Body of pancreas (tissue), 4 donors: ENCODE measurements around the gene OR2M2.

ENCODE experiments used
- CTCF ChIP-seq, 7 experiments: fragments of 450-650 bp in 4 of 7; fragments of 200-600 bp in 3 of 7; sonication (generic) in 3 of 7; IDR thresholded peaks; one replicate each; pipeline ENCODE4 v1.5.1; 2016 to 2019; ENCODE audit warnings: antibody characterized with exemption in 7 of 7
- POLR2A ChIP-seq, 3 donors: fragments of 450-650 bp; IDR thresholded peaks; one replicate each; pipeline ENCODE4 v1.6.1; 2016; ENCODE audit warnings: antibody characterized with exemption in 3 of 3, mild to moderate bottlenecking in 2 of 3

- no peak for TF ChIP-seq POLR2A (IDR thresholded peaks at IDR 0.05)
- TF ChIP-seq CTCF (IDR thresholded peaks at IDR 0.05), result no peak
Observed at GRCh38 chr1:248174521-248174920, at the start of gene OR2M2.
